Measurements from ENCODE around the gene BEGAIN.

The BEGAIN gene

GRCh38 chr14:100584056-100585031 lies 2.9 kb downstream of the BEGAIN start:
- DNase-seq (ENCODE audit: low read depth in 2 of 2, low spot score in 1 of 2), result no peak

- no peak for DNase-seq (ENCODE audit: low read depth in 2 of 2, low spot score in 1 of 2)
Measured at GRCh38 chr14:100583245-100583644, 4.0 kb downstream of the BEGAIN start.

- no peak for DNase-seq (ENCODE audit: low read depth in 2 of 2, low spot score in 1 of 2)
Measured at GRCh38 chr14:100582496-100583165, 4.6 kb downstream of the BEGAIN start.

- DNase-seq (ENCODE audit: low read depth in 2 of 2, low spot score in 1 of 2), result no peak
Measured at GRCh38 chr14:100581228-100582145, 5.7 kb downstream of the BEGAIN start.

GRCh38 chr14:100580316-100581227 lies 6.6 kb downstream of the BEGAIN start:
- no peak for DNase-seq (ENCODE audit: low read depth in 2 of 2, low spot score in 1 of 2)

GRCh38 chr14:100578552-100578951 lies 8.7 kb downstream of the BEGAIN start:
- DNase-seq (ENCODE audit: low read depth in 2 of 2, low spot score in 1 of 2), result no peak

- no peak for DNase-seq (ENCODE audit: low read depth in 2 of 2, low spot score in 1 of 2)
Measured at GRCh38 chr14:100577986-100578431, 9.2 kb downstream of the BEGAIN start.

- DNase-seq (ENCODE audit: low read depth in 2 of 2, low spot score in 1 of 2), result no peak
Measured at GRCh38 chr14:100577321-100577985, 9.8 kb downstream of the BEGAIN start.

- no peak for DNase-seq (ENCODE audit: low read depth in 2 of 2, low spot score in 1 of 2)
Measured at GRCh38 chr14:100576091-100577085, 10.8 kb downstream of the BEGAIN start.

GRCh38 chr14:100575266-100575995 lies 11.8 kb downstream of the BEGAIN start:
- DNase-seq (ENCODE audit: low read depth in 2 of 2, low spot score in 1 of 2), result no peak

GRCh38 chr14:100574642-100575031 lies 12.6 kb downstream of the BEGAIN start:
- DNase-seq (ENCODE audit: low read depth in 2 of 2, low spot score in 1 of 2), result no peak

- DNase-seq (ENCODE audit: low read depth in 2 of 2, low spot score in 1 of 2), result no peak
Measured at GRCh38 chr14:100573757-100574641, 13.2 kb downstream of the BEGAIN start.

GRCh38 chr14:100573002-100573756 lies 14.0 kb downstream of the BEGAIN start:
- no peak for DNase-seq (ENCODE audit: low read depth in 2 of 2, low spot score in 1 of 2)

GRCh38 chr14:100572543-100572942 lies 14.7 kb downstream of the BEGAIN start:
- no peak for DNase-seq (ENCODE audit: low read depth in 2 of 2, low spot score in 1 of 2)

- no peak for DNase-seq (ENCODE audit: low read depth in 2 of 2, low spot score in 1 of 2)
Measured at GRCh38 chr14:100571837-100572236, 15.4 kb downstream of the BEGAIN start.

Data from stimulated activated CD8-positive, alpha-beta memory T cell treated with anti-CD3 and anti-CD28 coated beads, Interleukin-4, amount 100 ng/mL, for 1 hour (primary cell).